Endothelial cell of hepatic sinusoid (primary cell): ENCODE measurements around the gene DCX.

Source experiments
- in situ Hi-C: cut with HindIII; loops from 2 replicates; pipeline ENCODE4 v1.10.0; 2017; ENCODE audit warnings: low sequenced_read_pairs

The DCX gene

DNA sequence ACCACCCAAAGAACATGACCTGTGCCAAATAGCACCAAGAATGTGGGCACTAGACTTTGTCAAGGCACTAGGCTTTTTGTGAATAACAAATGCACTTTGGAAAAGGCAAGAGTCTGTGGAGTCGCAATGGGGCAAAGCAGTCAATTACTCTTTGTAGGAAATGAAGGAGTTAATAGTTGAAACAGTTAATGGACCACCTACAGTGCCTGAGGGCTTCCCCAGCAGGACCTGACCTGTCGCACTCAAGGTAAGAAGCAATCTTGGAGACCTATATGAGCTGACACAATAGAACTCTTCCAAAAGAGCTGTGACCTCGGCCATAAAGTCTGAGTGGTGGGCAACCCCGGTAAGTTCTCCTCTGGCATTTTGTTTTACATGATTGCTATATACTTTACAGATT lies 92.5 kb downstream of the DCX start:
- in situ Hi-C loops: no loop called here

- in situ Hi-C loops: no loop called here
These were observed 93.1 kb downstream of the DCX start for GRCh38 chrX:111318901-111319300.

DNA sequence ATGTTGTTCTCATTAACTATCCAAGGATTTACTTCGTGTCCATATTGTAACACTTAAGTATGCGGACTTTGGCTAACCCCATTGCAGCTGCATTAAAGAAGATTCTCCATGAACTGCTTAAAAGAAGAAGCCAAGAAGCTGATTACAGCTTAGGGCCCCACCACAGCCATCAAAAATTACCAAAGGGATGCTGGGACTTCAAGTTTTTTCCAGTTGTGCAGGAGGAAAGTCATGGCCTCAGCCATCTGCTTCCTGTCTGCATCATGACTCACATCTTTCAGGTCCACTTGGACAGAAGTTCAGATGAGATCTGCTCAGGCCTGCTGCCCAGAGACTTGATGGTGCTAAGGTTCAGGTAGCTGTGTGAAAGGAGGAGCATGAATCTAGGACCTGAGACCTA lies 102.9 kb downstream of the DCX start:
- in situ Hi-C loops: no loop called here

DNA sequence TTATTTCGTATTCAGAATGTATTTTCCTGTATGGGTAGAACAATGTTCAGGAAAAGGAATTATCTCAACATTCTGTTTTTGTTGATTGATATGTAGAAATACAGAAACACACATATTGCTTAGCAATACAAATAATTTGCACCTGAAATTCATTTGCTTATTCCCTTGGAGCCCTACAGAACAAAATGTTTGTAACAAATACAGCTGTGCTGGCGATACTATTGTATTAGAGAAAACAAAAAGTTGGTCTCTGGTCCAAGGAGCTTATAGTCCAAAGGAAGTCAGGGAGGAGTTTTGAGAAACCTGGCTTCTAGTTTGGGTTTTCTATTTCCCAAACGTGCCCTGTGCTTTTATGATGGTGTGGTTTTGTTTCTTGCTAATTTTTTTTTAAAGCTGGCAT lies 104.0 kb downstream of the DCX start:
- in situ Hi-C loops: no loop called here

GRCh38 chrX:111302284-111302683 lies 109.7 kb downstream of the DCX start:
- in situ Hi-C loops: no loop called here

GRCh38 chrX:111288841-111289240 lies 123.2 kb downstream of the DCX start:
- in situ Hi-C loops: no loop called here

- in situ Hi-C loops: no loop called here
These were observed 127.2 kb downstream of the DCX start for GRCh38 chrX:111284631-111285293.

DNA sequence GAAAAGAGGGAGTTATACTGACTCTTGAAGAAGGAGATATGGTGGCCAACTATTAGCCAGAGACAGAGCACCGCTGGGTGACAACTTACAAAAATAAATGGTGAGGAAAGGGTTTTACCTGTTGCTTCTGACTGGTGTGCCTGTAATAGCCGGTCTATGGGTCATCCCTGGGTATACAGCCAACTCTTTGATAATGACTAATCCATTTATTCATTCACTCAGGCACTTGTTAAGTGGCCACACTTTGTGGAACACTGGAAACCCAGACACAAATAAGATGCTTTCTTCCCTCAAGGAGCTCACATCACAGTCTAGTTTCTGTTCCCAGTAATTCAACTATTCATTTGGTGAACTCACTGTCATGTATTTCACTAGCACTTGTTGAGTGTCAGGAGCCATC lies 128.5 kb downstream of the DCX start:
- in situ Hi-C loops: no loop called here

DNA sequence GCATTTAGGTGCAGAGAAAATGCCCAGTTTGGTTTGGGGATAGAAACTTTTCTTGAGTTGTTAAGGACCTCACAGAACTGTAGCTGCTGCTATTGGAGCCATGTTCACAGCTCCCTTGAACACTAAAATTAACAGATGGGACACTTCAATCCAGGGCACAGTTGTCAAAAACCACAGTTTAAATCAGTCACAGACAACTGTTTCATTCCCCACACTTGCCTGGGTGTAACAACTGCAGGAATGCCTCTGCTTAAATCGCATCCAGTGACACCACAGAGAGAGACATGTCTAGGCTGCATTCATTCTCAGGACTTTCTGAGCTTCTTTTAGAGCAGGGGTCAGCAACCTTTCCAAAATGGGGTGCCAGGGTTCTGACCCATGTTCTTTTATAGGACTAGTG lies 129.0 kb downstream of the DCX start:
- in situ Hi-C loops: no loop called here

- in situ Hi-C loops: no loop called here
These were observed 129.9 kb downstream of the DCX start for GRCh38 chrX:111282139-111282538.

DNA sequence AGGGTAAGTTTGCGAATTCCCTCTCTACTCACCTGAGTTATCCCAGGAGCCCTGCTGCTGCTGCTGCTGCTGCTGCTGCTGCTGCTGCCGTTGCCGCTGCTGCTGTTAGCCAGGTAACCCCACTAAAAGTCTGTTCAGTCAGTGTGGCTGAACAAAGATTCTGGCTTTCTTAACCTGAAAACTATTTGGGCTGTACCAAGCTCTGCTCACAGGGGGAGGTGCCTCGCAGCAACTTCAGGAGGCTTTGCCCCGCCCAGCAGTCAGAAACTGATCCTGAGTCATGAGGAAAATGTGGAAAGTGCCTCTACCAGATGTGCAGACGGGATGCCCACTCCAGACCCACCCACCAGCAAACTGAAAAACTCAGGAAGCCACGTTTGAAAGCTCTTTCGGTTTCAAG lies 141.7 kb downstream of the DCX start, which contains the start of gene CAPN6:
TSS of gene CAPN6 (minus strand) at position 145 of the 400 bp plus-strand sequence. CDS start 6,547 bp downstream, outside the sequence.
- in situ Hi-C loops: no loop called here

GRCh38 chrX:111268506-111268905 lies 143.5 kb downstream of the DCX start:
- in situ Hi-C loops: no loop called here

GRCh38 chrX:111265486-111265885 lies 146.5 kb downstream of the DCX start:
- in situ Hi-C loops: no loop called here

DNA sequence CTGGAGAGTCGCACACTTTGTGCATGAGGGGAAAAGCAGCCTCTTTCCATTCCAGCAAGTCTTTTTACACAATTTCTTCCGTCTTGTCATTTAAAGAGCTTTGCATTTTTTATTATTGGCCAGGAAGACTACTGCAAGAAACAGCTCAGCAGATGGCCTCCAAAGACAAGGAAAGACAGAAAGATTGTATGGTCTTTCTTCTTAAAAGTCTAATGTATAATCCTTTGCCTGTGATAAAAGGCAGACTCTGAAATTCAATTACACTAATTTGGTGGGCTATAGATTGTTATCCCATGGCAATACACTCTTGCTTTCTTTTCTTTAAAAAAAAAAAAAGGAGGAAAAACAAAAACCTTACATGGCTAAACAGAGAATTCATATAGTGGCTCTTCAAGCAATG lies 147.6 kb downstream of the DCX start:
- in situ Hi-C loops: no loop called here

- in situ Hi-C loops: no loop called here
These were observed 149.9 kb downstream of the DCX start for GRCh38 chrX:111262086-111262485.

DNA sequence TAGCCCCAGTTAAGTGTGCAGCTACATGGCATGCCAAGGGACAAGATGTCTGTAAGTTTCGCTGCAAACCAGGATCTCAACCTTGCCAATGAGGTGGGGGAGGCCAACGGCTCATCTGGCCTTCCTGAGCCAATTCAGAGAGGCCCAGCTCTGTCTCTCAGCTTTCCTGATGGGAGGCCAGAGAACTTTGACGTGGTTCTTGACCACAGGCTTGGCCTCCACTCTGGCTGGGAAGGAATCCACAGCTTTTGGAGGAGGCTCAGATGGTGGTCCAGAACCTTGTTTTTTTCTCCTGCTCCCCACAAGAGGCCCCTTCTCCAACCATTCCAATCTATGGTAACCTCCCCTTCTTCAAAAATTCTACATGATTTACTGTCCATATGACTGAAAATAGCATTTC lies 151.5 kb downstream of the DCX start:
- in situ Hi-C loops: no loop called here

DNA sequence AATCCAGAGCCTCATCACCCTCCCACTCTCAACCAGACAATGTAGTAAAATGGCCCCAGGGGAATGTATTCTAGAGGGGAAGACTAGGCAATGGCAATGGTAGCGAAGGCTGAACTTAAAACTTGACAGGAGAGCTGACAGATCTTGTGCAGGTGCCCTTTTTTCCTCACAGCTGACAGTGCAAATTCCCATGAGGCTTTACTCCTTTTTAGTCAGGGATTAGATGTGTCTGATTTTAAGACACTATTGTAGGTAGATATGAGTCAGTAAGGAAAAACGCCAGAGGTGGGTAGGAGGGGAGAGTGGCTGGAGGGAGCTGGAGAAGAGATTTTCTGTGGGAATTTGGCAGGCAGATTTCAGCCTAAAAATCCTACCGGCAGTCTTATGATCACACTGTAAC lies 152.4 kb downstream of the DCX start:
- in situ Hi-C loops: no loop called here

GRCh38 chrX:111257733-111258132 lies 154.3 kb downstream of the DCX start:
- in situ Hi-C loops: no loop called here

DNA sequence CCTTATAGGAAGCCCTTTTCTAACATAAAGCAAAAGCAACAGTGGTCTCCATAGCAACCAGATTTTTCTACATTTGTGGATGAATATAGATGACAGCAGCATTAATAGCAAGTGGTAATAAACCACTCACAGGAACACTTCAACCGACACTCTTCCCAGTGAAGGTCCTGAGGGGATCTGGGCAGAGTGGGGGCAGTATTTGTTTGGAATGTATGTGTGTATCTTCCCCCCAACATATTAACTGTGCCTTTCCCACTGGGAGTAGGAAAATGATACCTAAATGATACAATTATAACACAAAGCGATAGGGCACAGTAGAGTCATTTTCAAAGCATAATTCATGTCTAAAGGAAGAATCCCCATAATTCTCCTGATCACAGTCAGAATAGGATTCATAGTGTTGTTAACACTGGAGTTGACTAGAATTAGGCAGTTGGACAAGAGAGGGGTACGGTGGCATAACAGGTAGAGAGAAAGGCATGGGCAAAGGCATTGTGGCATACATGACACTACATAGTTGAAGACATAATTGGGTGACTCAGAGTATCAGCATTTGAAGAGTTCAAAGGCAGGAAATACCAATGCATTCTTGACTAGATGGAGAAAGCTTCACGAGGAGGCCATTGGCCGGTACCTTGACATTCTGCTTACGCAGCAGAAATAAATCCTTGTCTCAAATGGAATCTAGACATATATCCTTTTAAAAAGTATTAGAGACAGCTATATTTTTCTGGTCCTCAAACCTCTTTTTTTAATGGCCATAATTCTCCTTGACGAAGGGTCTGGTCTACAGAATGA lies 156.9 kb downstream of the DCX start:
- in situ Hi-C loops: no loop called here

- in situ Hi-C loops: no loop called here
These were observed 167.7 kb downstream of the DCX start for GRCh38 chrX:111244235-111244750.
